Neural progenitor cell (in vitro differentiated cells): ENCODE measurements around the gene NPFF. TPM values are rescaled to one million over a fixed set of nuclear protein-coding genes. Genes with fewer than 3 reads are reported as not detected.

ENCODE experiments used
- DNase-seq: peaks from one replicate; pipeline ENCODE4 v3.0.0-alpha.2; 2016; ENCODE audit warnings: low spot score
- H2AFZ ChIP-seq: fragments of 200-600 bp; sonication (generic); replicated peaks from 2 replicates; pipeline ENCODE4 v1.6.1; 2016; ENCODE audit warnings: antibody characterized with exemption
- H3F3A ChIP-seq: fragments of 200-600 bp; sonication (generic); 2 replicates; pipeline ENCODE4 v1.6.1; 2016; ENCODE audit warnings: antibody characterized with exemption, low read depth
- H3K27ac ChIP-seq: fragments of 200-600 bp; sonication (generic); 2 replicates; pipeline ENCODE4 v1.5.1; 2016; ENCODE audit warnings: mild to moderate bottlenecking
- H3K27me3 ChIP-seq: fragments of 200-600 bp; sonication (generic); 2 replicates; pipeline ENCODE4 v1.6.1; 2016; ENCODE audit warnings: mild to moderate bottlenecking, moderate library complexity
- H3K36me3 ChIP-seq: fragments of 200-600 bp; sonication (generic); 2 replicates; pipeline ENCODE4 v1.5.1; 2016
- H3K4me1 ChIP-seq: fragments of 200-600 bp; sonication (generic); 2 replicates; pipeline ENCODE4 v1.6.1; 2016; ENCODE audit warnings: mixed run types
- H3K4me2 ChIP-seq: fragments of 200-600 bp; sonication (generic); 2 replicates; pipeline ENCODE4 v1.6.1; 2016
- H3K4me3 ChIP-seq: fragments of 200-600 bp; sonication (generic); 2 replicates; pipeline ENCODE4 v1.5.1; 2016
- H3K79me2 ChIP-seq: fragments of 200-600 bp; sonication (generic); 2 replicates; pipeline ENCODE4 v1.6.1; 2016; ENCODE audit warnings: low read depth
- H3K9ac ChIP-seq: fragments of 200-600 bp; sonication (generic); 2 replicates; pipeline ENCODE4 v1.6.1; 2016
- H3K9me3 ChIP-seq: fragments of 200-600 bp; sonication (generic); 2 replicates; pipeline ENCODE4 v1.5.1; 2016; ENCODE audit warnings: low read depth
- H4K20me1 ChIP-seq: fragments of 200-600 bp; sonication (generic); 2 replicates; pipeline ENCODE4 v1.6.1; 2016; ENCODE audit warnings: low read depth
- H3K27ac Mint-ChIP-seq: 3 replicates; pipeline ENCODE4 v1.8.0; 2021; ENCODE audit warnings: mixed read lengths
- H3K27me3 Mint-ChIP-seq: 2 replicates; pipeline ENCODE4 v1.8.0; 2022; ENCODE audit warnings: low read depth, mild to moderate bottlenecking, inconsistent platforms, moderate library complexity, mixed read lengths; ENCODE audit not compliant: insufficient read depth
- H3K36me3 Mint-ChIP-seq: 3 replicates; pipeline ENCODE4 v1.8.0; 2021; ENCODE audit warnings: mixed read lengths
- H3K4me1 Mint-ChIP-seq: 3 replicates; pipeline ENCODE4 v1.8.0; 2021; ENCODE audit warnings: mixed read lengths
- H3K4me3 Mint-ChIP-seq: 3 replicates; pipeline ENCODE4 v1.8.0; 2021; ENCODE audit warnings: mild to moderate bottlenecking, moderate library complexity, mixed read lengths
- H3K9me3 Mint-ChIP-seq: 3 replicates; pipeline ENCODE4 v1.8.0; 2020; ENCODE audit warnings: mixed read lengths
- EZH2 ChIP-seq: fragments of 200-600 bp; sonication (generic); IDR thresholded peaks from 2 replicates; pipeline ENCODE4 v1.6.1; 2017; ENCODE audit warnings: antibody characterized with exemption, mild to moderate bottlenecking, moderate library complexity
- EZH2phosphoT487 ChIP-seq: fragments of 200-600 bp; sonication (generic); IDR thresholded peaks from 2 replicates; pipeline ENCODE4 v1.6.1; 2017; ENCODE audit warnings: antibody characterized with exemption
- total RNA-seq: library from RNA; depleted of rRNA; stranded (reverse); fragments of >200 nt; gene quantifications from 2 replicates; pipeline ENCODE4 v1.2.3, GENCODE V29; 2015; ENCODE audit warnings: low replicate concordance
- TF ChIP-seq, protein P1 (sequence below): fragments of 200-600 bp; sonication (generic); IDR thresholded peaks from 2 replicates; pipeline ENCODE4 v1.5.1; 2017; ENCODE audit warnings: antibody characterized with exemption, mild to moderate bottlenecking

NPFF gene
- total RNA-seq, 1 donor from 2014 or later, result not detected

DNA sequence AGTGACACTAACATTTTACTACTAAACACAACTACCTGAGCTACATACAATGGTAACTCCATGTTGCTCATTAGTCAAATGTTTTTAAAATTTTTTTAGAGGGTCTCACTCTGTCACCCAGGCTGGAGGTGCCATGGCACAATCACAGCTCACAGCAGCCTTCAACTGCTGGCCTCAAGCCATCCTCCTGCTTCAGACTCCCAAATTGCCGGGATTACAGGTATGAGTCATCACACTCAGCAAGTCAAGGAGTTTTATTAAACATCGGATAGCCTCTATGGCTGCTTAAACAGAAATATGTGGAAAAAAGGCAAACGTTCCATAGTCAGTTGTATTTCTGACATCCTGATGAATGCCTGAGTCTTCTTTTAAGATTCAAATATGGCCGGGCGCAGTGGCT lies 11.1 kb upstream of the NPFF start:
- TF ChIP-seq, protein P1, sequence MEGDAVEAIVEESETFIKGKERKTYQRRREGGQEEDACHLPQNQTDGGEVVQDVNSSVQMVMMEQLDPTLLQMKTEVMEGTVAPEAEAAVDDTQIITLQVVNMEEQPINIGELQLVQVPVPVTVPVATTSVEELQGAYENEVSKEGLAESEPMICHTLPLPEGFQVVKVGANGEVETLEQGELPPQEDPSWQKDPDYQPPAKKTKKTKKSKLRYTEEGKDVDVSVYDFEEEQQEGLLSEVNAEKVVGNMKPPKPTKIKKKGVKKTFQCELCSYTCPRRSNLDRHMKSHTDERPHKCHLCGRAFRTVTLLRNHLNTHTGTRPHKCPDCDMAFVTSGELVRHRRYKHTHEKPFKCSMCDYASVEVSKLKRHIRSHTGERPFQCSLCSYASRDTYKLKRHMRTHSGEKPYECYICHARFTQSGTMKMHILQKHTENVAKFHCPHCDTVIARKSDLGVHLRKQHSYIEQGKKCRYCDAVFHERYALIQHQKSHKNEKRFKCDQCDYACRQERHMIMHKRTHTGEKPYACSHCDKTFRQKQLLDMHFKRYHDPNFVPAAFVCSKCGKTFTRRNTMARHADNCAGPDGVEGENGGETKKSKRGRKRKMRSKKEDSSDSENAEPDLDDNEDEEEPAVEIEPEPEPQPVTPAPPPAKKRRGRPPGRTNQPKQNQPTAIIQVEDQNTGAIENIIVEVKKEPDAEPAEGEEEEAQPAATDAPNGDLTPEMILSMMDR, result no peak
- TF ChIP-seq EZH2 (no peak), EZH2phosphoT487 (no peak)
- Mint-ChIP-seq H3K36me3 (peaks cover 22% of the 10 kb centered on the region), H3K4me1 (no peaks in the 10 kb centered on the region), H3K27me3 (no peaks in the 10 kb centered on the region), H3K27ac (no peak overlapping the region), H3K4me3 (no peak overlapping the region), H3K9me3 (no peaks in the 10 kb centered on the region)
- no peak for DNase-seq
- Histone ChIP-seq H3K9me3 (no peaks in the 10 kb centered on the region), H3K4me1 (no peaks in the 10 kb centered on the region), H3K4me3 (no peak overlapping the region), H3K9ac (no peak overlapping the region), H3K4me2 (no peak overlapping the region), H2AFZ (no peak overlapping the region), H3K27ac (no peak overlapping the region), H3K79me2 (no peaks in the 10 kb centered on the region), H3F3A (no peaks in the 10 kb centered on the region), H3K36me3 (no peaks in the 10 kb centered on the region), H4K20me1 (no peaks in the 10 kb centered on the region), H3K27me3 (no peaks in the 10 kb centered on the region)

DNA sequence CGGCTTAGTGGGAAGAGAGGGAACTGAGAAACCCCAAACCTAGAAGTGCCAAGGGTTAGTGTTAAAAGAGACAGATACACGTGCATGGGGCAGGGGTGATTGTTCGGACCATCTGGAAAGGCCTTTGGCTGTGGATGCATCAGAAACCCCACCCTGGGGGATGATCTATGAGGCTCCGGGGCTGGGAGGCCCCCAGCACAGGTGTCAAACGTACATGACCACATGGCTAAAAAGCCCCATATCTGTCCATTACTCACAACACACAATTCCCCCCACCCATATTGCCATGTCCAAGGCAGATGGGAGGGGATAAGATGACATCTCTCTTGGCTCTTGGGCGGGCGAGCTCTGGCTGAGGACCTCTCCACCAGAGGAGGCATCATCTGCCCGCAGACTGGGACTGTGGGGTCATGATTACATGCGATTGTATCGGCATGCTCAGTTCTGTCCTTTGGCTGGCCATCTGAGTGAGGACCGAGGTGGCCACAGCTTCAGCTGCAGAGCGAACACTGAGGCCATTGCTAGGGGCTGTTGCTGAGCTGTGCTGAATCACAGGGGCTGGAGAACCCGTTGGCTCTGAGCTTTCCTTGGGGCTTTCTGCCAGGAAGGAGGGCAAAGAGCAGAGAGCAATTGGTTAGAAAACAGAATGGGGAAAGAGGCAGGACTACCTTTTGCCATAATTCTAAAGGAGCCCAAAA lies 9.6 kb upstream of the NPFF start:
- no peak for DNase-seq
- Histone ChIP-seq H2AFZ (no peak overlapping the region), H3K27me3 (no peaks in the 10 kb centered on the region), H4K20me1 (no peaks in the 10 kb centered on the region), H3K9ac (no peak overlapping the region), H3K4me2 (no peak overlapping the region), H3K4me1 (no peaks in the 10 kb centered on the region), H3K79me2 (no peaks in the 10 kb centered on the region), H3F3A (no peaks in the 10 kb centered on the region), H3K27ac (no peak overlapping the region), H3K4me3 (no peak overlapping the region), H3K36me3 (no peaks in the 10 kb centered on the region), H3K9me3 (no peaks in the 10 kb centered on the region)
- no peaks in the 10 kb centered on the region for H3K4me1 Mint-ChIP-seq
- TF ChIP-seq EZH2phosphoT487, result no peak
- TF ChIP-seq, protein P1, result no peak
- TF ChIP-seq EZH2, result no peak
- no peaks in the 10 kb centered on the region for H3K27me3 Mint-ChIP-seq
- peaks cover 17% of the 10 kb centered on the region for H3K36me3 Mint-ChIP-seq
- no peaks in the 10 kb centered on the region for H3K9me3 Mint-ChIP-seq
- no peak overlapping the region for H3K27ac Mint-ChIP-seq
- no peak overlapping the region for H3K4me3 Mint-ChIP-seq

DNA sequence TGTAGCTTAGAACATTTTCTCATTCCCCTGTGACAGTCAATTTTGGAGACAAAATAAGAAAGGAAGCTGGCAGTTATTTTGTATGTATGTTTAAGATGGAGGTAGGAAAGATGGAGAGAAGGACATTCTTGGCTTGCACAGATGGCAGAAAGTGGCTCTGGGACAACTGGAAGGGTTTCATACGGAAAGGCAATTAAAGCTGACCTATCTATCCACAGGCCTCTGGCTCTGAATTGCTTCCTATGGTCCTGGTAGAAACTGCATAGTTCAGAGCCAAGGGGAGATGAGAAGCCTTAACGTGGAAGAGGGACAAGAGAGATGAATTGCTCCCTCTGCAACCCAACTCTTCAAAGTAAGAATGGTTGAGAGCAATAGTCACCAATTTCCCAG lies 8.0 kb upstream of the NPFF start:
- no peaks in the 10 kb centered on the region for H3K9me3 ChIP-seq
- no peaks in the 10 kb centered on the region for H3K27me3 Mint-ChIP-seq
- H3K27me3 ChIP-seq, result no peaks in the 10 kb centered on the region
- H3K4me2 ChIP-seq, result no peak overlapping the region
- H3K27ac Mint-ChIP-seq, result no peak overlapping the region
- H3K4me1 Mint-ChIP-seq, result no peaks in the 10 kb centered on the region
- no peak overlapping the region for H3K4me3 Mint-ChIP-seq
- H3K36me3 ChIP-seq, result no peaks in the 10 kb centered on the region
- no peaks in the 10 kb centered on the region for H3K4me1 ChIP-seq
- no peaks in the 10 kb centered on the region for H4K20me1 ChIP-seq
- no peak overlapping the region for H3K27ac ChIP-seq
- H3K9ac ChIP-seq, result no peak overlapping the region
- no peaks in the 10 kb centered on the region for H3F3A ChIP-seq
- no peak overlapping the region for H2AFZ ChIP-seq
- no peak for TF ChIP-seq EZH2phosphoT487
- TF ChIP-seq EZH2, result no peak
- TF ChIP-seq, protein P1, result no peak
- no peaks in the 10 kb centered on the region for H3K9me3 Mint-ChIP-seq
- peaks cover 8% of the 10 kb centered on the region for H3K36me3 Mint-ChIP-seq
- no peak for DNase-seq
- H3K79me2 ChIP-seq, result no peaks in the 10 kb centered on the region
- H3K4me3 ChIP-seq, result no peak overlapping the region
